GM12875 (cell line): ENCODE data around the gene THUMPD1.

ENCODE experiments used
- H3K4me3 ChIP-seq: one replicate; pipeline ENCODE4 v1.5.1; 2011; ENCODE audit warnings: low read depth, low read length, control low read depth
- TF ChIP-seq, protein P1 (sequence below): IDR thresholded peaks from 2 replicates; pipeline ENCODE4 v1.5.1; 2011; ENCODE audit warnings: low read depth, mild to moderate bottlenecking, control low read depth, inconsistent platforms, low read length, moderate library complexity, borderline replicate concordance; ENCODE audit not compliant: insufficient read depth

THUMPD1 gene, protein sequence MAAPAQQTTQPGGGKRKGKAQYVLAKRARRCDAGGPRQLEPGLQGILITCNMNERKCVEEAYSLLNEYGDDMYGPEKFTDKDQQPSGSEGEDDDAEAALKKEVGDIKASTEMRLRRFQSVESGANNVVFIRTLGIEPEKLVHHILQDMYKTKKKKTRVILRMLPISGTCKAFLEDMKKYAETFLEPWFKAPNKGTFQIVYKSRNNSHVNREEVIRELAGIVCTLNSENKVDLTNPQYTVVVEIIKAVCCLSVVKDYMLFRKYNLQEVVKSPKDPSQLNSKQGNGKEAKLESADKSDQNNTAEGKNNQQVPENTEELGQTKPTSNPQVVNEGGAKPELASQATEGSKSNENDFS

DNA sequence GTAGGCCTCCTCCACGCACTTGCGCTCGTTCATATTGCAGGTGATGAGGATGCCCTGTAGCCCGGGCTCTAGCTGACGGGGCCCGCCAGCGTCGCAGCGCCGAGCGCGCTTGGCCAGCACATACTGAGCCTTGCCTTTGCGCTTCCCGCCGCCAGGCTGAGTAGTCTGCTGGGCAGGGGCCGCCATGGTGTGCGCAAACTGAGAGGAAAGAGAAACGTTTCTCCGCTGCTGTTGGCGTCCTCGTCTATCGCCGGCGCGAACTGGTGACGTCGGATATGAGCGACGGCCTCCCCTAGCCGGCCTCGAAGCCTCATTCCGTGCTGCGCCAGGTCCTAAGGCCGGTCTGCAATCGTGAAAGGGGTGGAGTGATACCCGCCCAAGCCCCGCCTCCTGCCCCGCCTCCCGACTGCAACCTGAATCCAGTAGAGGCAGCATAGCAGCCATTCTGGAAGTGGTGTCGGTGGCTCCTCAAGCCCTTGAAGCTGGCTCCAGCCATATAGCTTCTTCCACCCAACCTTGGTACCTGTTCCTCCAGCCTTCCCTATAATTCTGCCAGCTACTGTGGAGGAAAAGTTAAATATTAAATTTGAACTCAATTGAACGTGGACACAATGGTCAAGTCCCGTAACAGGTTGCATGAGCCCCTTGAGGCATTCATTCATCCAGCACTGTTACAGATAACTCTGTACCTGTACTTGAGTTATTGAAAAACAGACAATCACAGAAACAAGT is at the start of gene THUMPD1:
Gene THUMPD1 (minus strand): TSS at position 265 of the 732 bp plus-strand sequence. CDS start 79 bp downstream, at position 186.
- H3K4me3 ChIP-seq: peak within 1 kb of the TSS; percentile 94
- TF ChIP-seq, protein P1, sequence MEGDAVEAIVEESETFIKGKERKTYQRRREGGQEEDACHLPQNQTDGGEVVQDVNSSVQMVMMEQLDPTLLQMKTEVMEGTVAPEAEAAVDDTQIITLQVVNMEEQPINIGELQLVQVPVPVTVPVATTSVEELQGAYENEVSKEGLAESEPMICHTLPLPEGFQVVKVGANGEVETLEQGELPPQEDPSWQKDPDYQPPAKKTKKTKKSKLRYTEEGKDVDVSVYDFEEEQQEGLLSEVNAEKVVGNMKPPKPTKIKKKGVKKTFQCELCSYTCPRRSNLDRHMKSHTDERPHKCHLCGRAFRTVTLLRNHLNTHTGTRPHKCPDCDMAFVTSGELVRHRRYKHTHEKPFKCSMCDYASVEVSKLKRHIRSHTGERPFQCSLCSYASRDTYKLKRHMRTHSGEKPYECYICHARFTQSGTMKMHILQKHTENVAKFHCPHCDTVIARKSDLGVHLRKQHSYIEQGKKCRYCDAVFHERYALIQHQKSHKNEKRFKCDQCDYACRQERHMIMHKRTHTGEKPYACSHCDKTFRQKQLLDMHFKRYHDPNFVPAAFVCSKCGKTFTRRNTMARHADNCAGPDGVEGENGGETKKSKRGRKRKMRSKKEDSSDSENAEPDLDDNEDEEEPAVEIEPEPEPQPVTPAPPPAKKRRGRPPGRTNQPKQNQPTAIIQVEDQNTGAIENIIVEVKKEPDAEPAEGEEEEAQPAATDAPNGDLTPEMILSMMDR: 0 out of 2 replicates have a peak, but pooled peaks have one; percentile 11

DNA sequence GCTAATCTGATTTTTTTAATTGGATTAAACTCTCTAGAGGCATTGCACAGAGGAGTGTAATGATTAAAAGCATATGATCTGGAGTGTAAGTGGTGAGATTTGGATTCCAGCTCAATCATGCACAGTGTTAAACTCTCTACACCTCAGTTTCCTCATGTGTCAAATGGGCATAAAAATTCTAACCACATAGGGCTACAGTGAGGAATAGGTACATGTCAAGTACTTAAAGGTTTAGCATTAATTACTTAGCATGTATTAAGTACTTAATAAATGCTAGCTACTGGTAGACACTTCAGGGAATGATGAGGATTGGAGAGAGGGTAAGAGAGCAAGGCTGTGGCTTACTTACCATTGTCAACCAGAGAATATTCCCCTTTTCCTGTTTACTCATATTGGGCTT is 47.5 kb upstream of the THUMPD1 start:
- H3K4me3 ChIP-seq: no peak overlapping the region
- TF ChIP-seq, protein P1: no peak

DNA sequence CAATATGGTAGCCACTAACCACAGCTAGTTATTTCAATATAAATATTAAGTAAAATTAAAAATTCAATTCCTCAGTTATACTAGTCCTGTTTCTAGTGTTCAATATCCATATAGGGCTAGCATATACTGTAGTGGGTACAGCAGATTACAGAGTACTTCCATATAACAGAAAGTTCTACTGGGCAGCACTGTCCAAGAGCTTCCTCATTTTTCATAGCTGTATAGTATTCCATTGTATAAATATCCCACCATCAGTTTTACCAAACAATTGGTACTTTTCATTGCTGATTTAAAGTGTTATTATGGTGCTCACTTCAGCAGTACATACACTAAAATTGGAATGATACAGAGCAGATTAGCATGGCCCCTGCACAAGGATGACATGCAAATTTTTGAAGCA is 42.6 kb upstream of the THUMPD1 start:
- H3K4me3 ChIP-seq: no peak overlapping the region
- TF ChIP-seq, protein P1: no peak

DNA sequence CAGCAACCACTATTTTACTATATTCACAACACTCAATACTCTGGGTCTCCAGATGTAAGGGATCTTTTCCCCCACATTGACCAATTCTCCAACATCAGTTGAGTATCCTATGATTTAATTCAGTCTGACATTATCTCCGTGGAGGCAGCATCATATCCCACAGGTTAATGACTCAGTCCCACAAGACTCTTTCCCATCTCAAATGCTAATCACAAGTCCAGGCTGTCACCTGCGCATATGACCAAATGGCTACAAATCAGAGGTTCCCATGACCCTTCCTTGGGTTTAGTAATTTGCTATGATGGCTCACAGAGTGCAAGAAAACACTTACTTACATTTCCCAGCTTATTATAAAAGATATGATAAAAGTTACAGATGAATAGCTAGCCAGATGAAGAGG is 40.9 kb upstream of the THUMPD1 start:
- no peak overlapping the region for H3K4me3 ChIP-seq
- TF ChIP-seq, protein P1: no peak

DNA sequence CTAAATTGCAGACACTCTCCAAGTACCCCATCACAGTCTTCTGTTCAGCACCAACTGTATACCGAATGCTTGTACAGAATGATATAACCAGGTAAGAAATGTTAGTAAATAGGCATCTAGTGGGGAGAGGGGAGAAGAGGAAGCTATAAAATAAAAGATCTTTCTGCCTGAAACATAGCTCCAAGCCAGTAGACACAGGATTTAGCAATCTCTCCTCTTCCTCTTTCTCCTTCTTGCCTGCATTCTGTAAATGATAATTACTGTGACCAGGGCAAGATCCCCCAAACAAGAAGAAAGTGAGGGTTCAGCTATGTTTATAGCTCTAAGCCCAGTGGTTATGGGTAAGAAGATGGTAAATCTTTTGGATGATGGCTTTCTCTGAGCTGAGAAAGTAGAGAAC is 40.1 kb upstream of the THUMPD1 start:
- TF ChIP-seq, protein P1: no peak
- no peak overlapping the region for H3K4me3 ChIP-seq

DNA sequence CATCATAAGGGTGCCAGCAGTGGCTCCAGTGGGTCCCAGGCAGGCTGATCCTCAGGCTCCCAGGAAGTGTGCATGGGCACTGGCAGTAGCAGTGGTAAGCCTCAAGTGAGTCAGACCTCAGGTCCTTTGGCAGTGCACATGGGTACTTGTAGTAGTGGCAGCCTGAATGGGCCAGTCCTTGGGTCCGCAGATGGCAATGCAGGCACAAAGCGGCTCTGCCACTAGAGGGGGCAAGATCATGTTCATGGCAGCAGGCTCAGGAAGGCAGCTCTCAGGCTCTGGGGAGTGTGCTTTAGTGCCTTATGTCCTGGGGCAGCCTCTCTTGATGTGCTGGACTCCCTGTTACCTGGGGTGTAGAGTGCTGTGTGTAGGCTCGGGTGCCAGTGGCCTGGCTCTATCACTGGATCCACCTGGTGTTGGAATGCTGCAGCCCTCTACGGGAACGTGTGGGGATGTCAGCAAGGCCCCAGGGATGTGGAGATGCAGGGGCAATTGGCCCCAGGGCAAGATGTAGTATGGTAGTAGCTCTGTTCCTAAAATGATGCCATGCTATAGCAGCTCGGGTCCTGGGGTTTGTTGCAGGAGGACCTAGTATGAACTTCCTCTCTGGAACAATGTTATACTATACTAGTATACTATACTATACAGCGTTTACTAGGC is 33.2 kb upstream of the THUMPD1 start:
- TF ChIP-seq, protein P1: peak; percentile 92

More for the DNA sequence above, 33.2 kb upstream of the THUMPD1 start:
- no peak overlapping the region for H3K4me3 ChIP-seq
